ENCODE measurements around the gene CST8. TPM values are rescaled to one million over a fixed set of nuclear protein-coding genes. Genes with fewer than 3 reads are reported as not detected.

The CST8 gene
- total and polyA plus RNA-seq, 2 of the 4 experiments (the other 2 are of a cell fraction) = not detected

DNA sequence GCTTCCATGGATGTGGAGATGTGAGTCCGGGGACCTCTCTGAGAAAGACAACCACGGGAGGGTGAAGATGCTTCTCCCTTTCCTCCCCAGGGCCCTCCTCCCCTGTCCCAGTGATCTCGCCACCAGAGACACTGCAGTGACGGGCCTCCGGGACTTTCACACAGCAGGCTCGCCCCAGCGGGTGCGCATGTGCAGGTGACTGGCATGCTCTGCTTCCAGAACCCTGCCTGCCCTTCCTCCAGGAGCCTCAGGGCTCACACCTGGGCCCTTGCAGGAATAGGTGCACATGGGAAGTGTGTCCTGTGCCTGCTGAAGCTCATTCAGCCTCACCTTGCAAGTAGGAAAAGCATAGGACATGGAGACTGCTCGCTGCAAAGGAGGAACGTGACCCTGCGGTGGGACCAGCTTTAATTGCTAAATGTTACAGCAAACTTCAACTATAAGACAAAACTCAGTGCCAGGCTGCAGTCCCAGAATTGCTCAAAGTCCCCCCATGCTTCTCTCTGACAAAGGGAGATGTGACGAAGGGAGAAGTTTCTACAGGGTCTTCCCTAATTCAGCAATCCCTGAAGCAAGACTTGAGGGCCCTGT, 19.2 kb downstream of the CST8 start:
- dilution Hi-C loops (cut with HindIII; ENCODE audit: low sequenced_read_pairs, unreplicated experiment) (no loop called here), in situ Hi-C loops (cut with MboI; ENCODE audit: low sequenced_read_pairs) (no loop called here)
- no peak overlapping the region for H3K4ac ChIP-seq (ENCODE audit: low read depth, low read length)

More for the DNA sequence above, 19.2 kb downstream of the CST8 start:
- Histone ChIP-seq H3K9me3 (ENCODE audit: control insufficient read depth, insufficient read depth, low read length) (no peaks in the 10 kb centered on the region), H3K79me1 (ENCODE audit: low read depth in 1 of 2, low read length in 2 of 2) (no peaks in the 10 kb centered on the region), H2BK120ac (ENCODE audit: low read depth, low read length) (no peak overlapping the region), H3K9me1 (ENCODE audit: insufficient read depth, low read length) (no peaks in the 10 kb centered on the region), H2AK9ac (replicated peaks; ENCODE audit: low read depth, low read length, poor library complexity) (no peak overlapping the region), H4K20me1 (ENCODE audit: insufficient read depth, low read length) (no peaks in the 10 kb centered on the region), H3K27me3 (ENCODE audit: control insufficient read depth, insufficient read depth, low read length) (no peaks in the 10 kb centered on the region; the same call in 1 of the 2 replicates), H3K27ac (ENCODE audit: insufficient read depth, low read length) (no peak overlapping the region), H2AK5ac (ENCODE audit: low read depth, low read length) (no peak overlapping the region), H3K23ac (ENCODE audit: low read depth, low read length) (no peak overlapping the region), H2BK5ac (ENCODE audit: low read depth, low read length, poor library complexity, severe bottlenecking) (no peak overlapping the region), H2AFZ (replicated peaks; ENCODE audit: low read length, poor library complexity) (no peak overlapping the region), H4K8ac (ENCODE audit: low read depth in 2 of 2, low read length in 2 of 2) (no peak overlapping the region), H3K36me3 (ENCODE audit: control insufficient read depth, insufficient read depth, low read length) (no peaks in the 10 kb centered on the region), H3K56ac (ENCODE audit: extremely low read depth, insufficient read depth, low read length) (no peak overlapping the region), H3K14ac (replicated peaks; ENCODE audit: low read depth, low read length) (no peak overlapping the region), H3K4me1 (ENCODE audit: control insufficient read depth, insufficient read depth, low read length) (no peaks in the 10 kb centered on the region), H3K9ac (ENCODE audit: low read depth, low read length) (no peak overlapping the region), H3K4me3 (ENCODE audit: insufficient read depth, low read depth, low read length) (no peak overlapping the region), H2BK15ac (ENCODE audit: low read depth, low read length) (no peak overlapping the region), H4K91ac (ENCODE audit: insufficient read depth, low read depth, low read length) (no peak overlapping the region), H4K5ac (ENCODE audit: low read depth, low read length) (no peak overlapping the region), H2BK20ac (ENCODE audit: low read depth, low read length) (no peak overlapping the region), H3K18ac (ENCODE audit: low read depth, low read length) (no peak overlapping the region), H3K4me2 (ENCODE audit: low read depth, low read length) (no peak overlapping the region)
- POLR2A ChIA-PET (ENCODE audit: unreplicated experiment) = no interaction called here
- 87% methylated on average over 4 of the region's 12 CpGs; no CpG with 5 or more reads in 1 of the 2 experiments for WGBS, 2 experiments (ENCODE audit: extremely low coverage in 2 of 2, insufficient read length in 1 of 2)
- CTCF ChIA-PET = no interaction called here
- intact Hi-C loops (cut with micrococcal nuclease) = no loop called here
- TF ChIP-seq MAFK (IDR thresholded peaks at IDR 0.05; ENCODE audit: low read depth, low read length) (no peak), RFX5 (IDR thresholded peaks at IDR 0.05; ENCODE audit: low read depth, low read length) (no peak), SMC3 (IDR thresholded peaks at IDR 0.05; ENCODE audit: low read depth, low read length) (no peak), MXI1 (IDR thresholded peaks at IDR 0.05; ENCODE audit: borderline replicate concordance, low read depth, low read length) (no peak), CEBPB (IDR thresholded peaks at IDR 0.05; ENCODE audit: low read depth, low read length) (no peak), POLR2A (IDR thresholded peaks at IDR 0.05; ENCODE audit: low read depth, low read length) (no peak), CHD1 (IDR thresholded peaks at IDR 0.05; ENCODE audit: low read depth, low read length) (no peak), RAD21 (IDR thresholded peaks at IDR 0.05; ENCODE audit: low read length) (no peak), MAZ (IDR thresholded peaks at IDR 0.05; ENCODE audit: borderline replicate concordance, low read depth, low read length) (no peak), NFE2L2 (IDR thresholded peaks at IDR 0.05; ENCODE audit: low read depth, low read length) (no peak), BHLHE40 (IDR thresholded peaks at IDR 0.05; ENCODE audit: low read depth, low read length) (no peak)
- TF ChIP-seq, protein P1, sequence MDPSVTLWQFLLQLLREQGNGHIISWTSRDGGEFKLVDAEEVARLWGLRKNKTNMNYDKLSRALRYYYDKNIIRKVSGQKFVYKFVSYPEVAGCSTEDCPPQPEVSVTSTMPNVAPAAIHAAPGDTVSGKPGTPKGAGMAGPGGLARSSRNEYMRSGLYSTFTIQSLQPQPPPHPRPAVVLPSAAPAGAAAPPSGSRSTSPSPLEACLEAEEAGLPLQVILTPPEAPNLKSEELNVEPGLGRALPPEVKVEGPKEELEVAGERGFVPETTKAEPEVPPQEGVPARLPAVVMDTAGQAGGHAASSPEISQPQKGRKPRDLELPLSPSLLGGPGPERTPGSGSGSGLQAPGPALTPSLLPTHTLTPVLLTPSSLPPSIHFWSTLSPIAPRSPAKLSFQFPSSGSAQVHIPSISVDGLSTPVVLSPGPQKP (IDR thresholded peaks at IDR 0.05; ENCODE audit: borderline replicate concordance, low read depth, low read length) = no peak
- TF ChIP-seq, protein P2, sequence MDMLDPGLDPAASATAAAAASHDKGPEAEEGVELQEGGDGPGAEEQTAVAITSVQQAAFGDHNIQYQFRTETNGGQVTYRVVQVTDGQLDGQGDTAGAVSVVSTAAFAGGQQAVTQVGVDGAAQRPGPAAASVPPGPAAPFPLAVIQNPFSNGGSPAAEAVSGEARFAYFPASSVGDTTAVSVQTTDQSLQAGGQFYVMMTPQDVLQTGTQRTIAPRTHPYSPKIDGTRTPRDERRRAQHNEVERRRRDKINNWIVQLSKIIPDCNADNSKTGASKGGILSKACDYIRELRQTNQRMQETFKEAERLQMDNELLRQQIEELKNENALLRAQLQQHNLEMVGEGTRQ (IDR thresholded peaks at IDR 0.05; ENCODE audit: low read depth, low read length) = no peak
- TF ChIP-seq, protein P3, sequence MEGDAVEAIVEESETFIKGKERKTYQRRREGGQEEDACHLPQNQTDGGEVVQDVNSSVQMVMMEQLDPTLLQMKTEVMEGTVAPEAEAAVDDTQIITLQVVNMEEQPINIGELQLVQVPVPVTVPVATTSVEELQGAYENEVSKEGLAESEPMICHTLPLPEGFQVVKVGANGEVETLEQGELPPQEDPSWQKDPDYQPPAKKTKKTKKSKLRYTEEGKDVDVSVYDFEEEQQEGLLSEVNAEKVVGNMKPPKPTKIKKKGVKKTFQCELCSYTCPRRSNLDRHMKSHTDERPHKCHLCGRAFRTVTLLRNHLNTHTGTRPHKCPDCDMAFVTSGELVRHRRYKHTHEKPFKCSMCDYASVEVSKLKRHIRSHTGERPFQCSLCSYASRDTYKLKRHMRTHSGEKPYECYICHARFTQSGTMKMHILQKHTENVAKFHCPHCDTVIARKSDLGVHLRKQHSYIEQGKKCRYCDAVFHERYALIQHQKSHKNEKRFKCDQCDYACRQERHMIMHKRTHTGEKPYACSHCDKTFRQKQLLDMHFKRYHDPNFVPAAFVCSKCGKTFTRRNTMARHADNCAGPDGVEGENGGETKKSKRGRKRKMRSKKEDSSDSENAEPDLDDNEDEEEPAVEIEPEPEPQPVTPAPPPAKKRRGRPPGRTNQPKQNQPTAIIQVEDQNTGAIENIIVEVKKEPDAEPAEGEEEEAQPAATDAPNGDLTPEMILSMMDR (conservative IDR thresholded peaks at IDR 0.05; ENCODE audit: low read depth, low read length) = no peak
- BruUV-seq (replicated peaks) = no TSS peak
- DNase-seq (no peak), ATAC-seq (ENCODE audit: low read depth) (no peak)
